ENCODE measurements around the gene CCDC88A. TPM values are rescaled to one million over a fixed set of nuclear protein-coding genes. Genes with fewer than 3 reads are reported as not detected.
"Not testable (repeated sequence)": the region's sequence is repeated elsewhere in the genome, so short reads cannot be mapped to it uniquely, and the experiment has no call there.

Gene CCDC88A
- total RNA-seq, 2 experiments from 2014 or later: 109 to 110 TPM

GRCh38 chr2:55357164-55357563 is 62.5 kb downstream of the CCDC88A start:
- Histone ChIP-seq H4K20me1 (ENCODE audit: insufficient read depth, low read length) (no peaks in the 10 kb centered on the region), H3K9me2 (ENCODE audit: insufficient read depth, low read length) (no peaks in the 10 kb centered on the region), H3K4me2 (ENCODE audit: low read length) (no peak overlapping the region), H3K4me1 (ENCODE audit: insufficient read depth, low read length, poor library complexity, severe bottlenecking) (peaks cover 9% of the 10 kb centered on the region), H2AFZ (ENCODE audit: low read length) (no peak overlapping the region), H3K9me3 (ENCODE audit: low read length) (no peaks in the 10 kb centered on the region), H3K4me3 (ENCODE audit: low read depth, low read length, poor library complexity, severe bottlenecking) (no peak overlapping the region), H3K36me3 (ENCODE audit: insufficient read depth, low read length) (peaks cover 79% of the 10 kb centered on the region), H3K79me2 (ENCODE audit: insufficient read depth, low read depth, low read length) (no peaks in the 10 kb centered on the region), H3K27ac (ENCODE audit: low read depth, low read length, poor library complexity, severe bottlenecking) (no peak overlapping the region)
- TF ChIP-seq CTCF (conservative IDR thresholded peaks at IDR 0.05; ENCODE audit: low read length) (no peak), EZH2phosphoT487 (IDR thresholded peaks at IDR 0.05; ENCODE audit: borderline replicate concordance, low read depth, low read length) (no peak)
- no peak for DNase-seq (ENCODE audit: low spot score)
- no TSS peak for BruUV-seq (replicated peaks)
- intact Hi-C loops (cut with micrococcal nuclease; ENCODE audit: unreplicated experiment): no loop called here
- ChIA-PET POLR2A (no interaction called here), CTCF (ENCODE audit: unreplicated experiment) (no interaction called here)

GRCh38 chr2:55356136-55356535 is 63.5 kb downstream of the CCDC88A start:
- H3K79me2 ChIP-seq (ENCODE audit: insufficient read depth, low read depth, low read length); H3K9me2 ChIP-seq (ENCODE audit: insufficient read depth, low read length); intact Hi-C loops (cut with micrococcal nuclease; ENCODE audit: unreplicated experiment); CTCF ChIA-PET (ENCODE audit: unreplicated experiment); H3K4me3 ChIP-seq (ENCODE audit: low read depth, low read length, poor library complexity, severe bottlenecking); H3K4me2 ChIP-seq (ENCODE audit: low read length); H3K9me3 ChIP-seq (ENCODE audit: low read length); H2AFZ ChIP-seq (ENCODE audit: low read length); H3K27ac ChIP-seq (ENCODE audit: low read depth, low read length, poor library complexity, severe bottlenecking); BruUV-seq (replicated peaks); H3K4me1 ChIP-seq (ENCODE audit: insufficient read depth, low read length, poor library complexity, severe bottlenecking); DNase-seq (ENCODE audit: low spot score); H4K20me1 ChIP-seq (ENCODE audit: insufficient read depth, low read length): not testable (repeated sequence)
- POLR2A ChIA-PET: interaction anchor here (0.7 kb wide), 1 partner anchor 44 kb away, joined by 3 read pairs; no protein-coding TSS in a partner anchor
- peaks cover 86% of the 10 kb centered on the region for H3K36me3 ChIP-seq (ENCODE audit: insufficient read depth, low read length)

GRCh38 chr2:55355451-55355850 is 64.2 kb downstream of the CCDC88A start:
- DNase-seq (ENCODE audit: low spot score): no peak
- CTCF ChIA-PET (ENCODE audit: unreplicated experiment): no interaction called here
- Histone ChIP-seq H3K79me2 (ENCODE audit: insufficient read depth, low read depth, low read length) (no peaks in the 10 kb centered on the region), H3K4me1 (ENCODE audit: insufficient read depth, low read length, poor library complexity, severe bottlenecking) (no peaks in the 10 kb centered on the region), H3K9me2 (ENCODE audit: insufficient read depth, low read length) (no peaks in the 10 kb centered on the region), H4K20me1 (ENCODE audit: insufficient read depth, low read length) (no peaks in the 10 kb centered on the region), H3K9me3 (ENCODE audit: low read length) (peaks cover 5% of the 10 kb centered on the region; the same call in 1 of the 2 replicates), H3K4me2 (ENCODE audit: low read length) (no peak overlapping the region), H3K27ac (ENCODE audit: low read depth, low read length, poor library complexity, severe bottlenecking) (no peak overlapping the region), H3K36me3 (ENCODE audit: insufficient read depth, low read length) (peaks cover 85% of the 10 kb centered on the region), H2AFZ (ENCODE audit: low read length) (no peak overlapping the region), H3K4me3 (ENCODE audit: low read depth, low read length, poor library complexity, severe bottlenecking) (no peak overlapping the region)
- no peak for TF ChIP-seq EZH2phosphoT487 (IDR thresholded peaks at IDR 0.05; ENCODE audit: borderline replicate concordance, low read depth, low read length)
- no peak for TF ChIP-seq CTCF (conservative IDR thresholded peaks at IDR 0.05; ENCODE audit: low read length)
- POLR2A ChIA-PET: interaction anchor here (0.7 kb wide), 1 partner anchor 17 kb away, joined by 3 read pairs; no protein-coding TSS in a partner anchor
- intact Hi-C loops (cut with micrococcal nuclease; ENCODE audit: unreplicated experiment): no loop called here
- BruUV-seq (replicated peaks): no TSS peak
